Small intestine (tissue), 7 donors: ENCODE data around the gene SHROOM3. TPM values are rescaled to one million over a fixed set of nuclear protein-coding genes. Genes with fewer than 3 reads are reported as not detected.
A peak's percentile ranks its signal among the peaks of the same experiment; 100 is the strongest.

Experiments used
- DNase-seq, 2 donors: peaks; one replicate each; pipeline versions ENCODE4 v3.0.0 to v3.0.0-alpha.2; 2013
- FAIRE-seq: peaks from 2 replicates; lab custom pipeline; 2012; peaks lifted over from hg19 to GRCh38; lab: Jason Lieb, UNC
- H3K27ac ChIP-seq, 3 donors: one replicate each; pipeline ENCODE4 v1.5.1; 2013; ENCODE audit warnings: low read length in 2 of 3, mild to moderate bottlenecking in 2 of 3, control low read depth in 1 of 3, inconsistent platforms in 1 of 3, low read depth in 1 of 3, moderate library complexity in 1 of 3
- H3K27me3 ChIP-seq, 3 donors: one replicate each; pipeline ENCODE4 v1.6.1; 2013; ENCODE audit warnings: low read length in 3 of 3, inconsistent platforms in 1 of 3; ENCODE audit not compliant: control insufficient read depth in 3 of 3, insufficient read depth in 3 of 3
- H3K36me3 ChIP-seq, 3 donors: one replicate each; pipeline ENCODE4 v1.6.1; 2013; ENCODE audit warnings: low read length in 3 of 3, inconsistent platforms in 1 of 3, low read depth in 1 of 3, mild to moderate bottlenecking in 1 of 3, moderate library complexity in 1 of 3; ENCODE audit not compliant: control insufficient read depth in 3 of 3, insufficient read depth in 2 of 3
- H3K4me1 ChIP-seq, 3 donors: one replicate each; pipeline ENCODE4 v1.6.1; 2013; ENCODE audit warnings: low read length in 2 of 3, inconsistent platforms in 1 of 3, low read depth in 1 of 3, mild to moderate bottlenecking in 1 of 3, moderate library complexity in 1 of 3; ENCODE audit not compliant: control insufficient read depth in 3 of 3, insufficient read depth in 2 of 3
- H3K4me3 ChIP-seq, 3 donors: one replicate each; pipeline ENCODE4 v1.5.1; 2013; ENCODE audit warnings: low read length in 3 of 3, control low read depth in 1 of 3, inconsistent platforms in 1 of 3, low read depth in 1 of 3, mild to moderate bottlenecking in 1 of 3, moderate library complexity in 1 of 3
- H3K9me3 ChIP-seq, 2 donors: one replicate each; pipeline ENCODE4 v1.6.1; 2013; ENCODE audit warnings: low read depth in 1 of 2, low read length in 1 of 2; ENCODE audit not compliant: control insufficient read depth in 2 of 2, insufficient read depth in 1 of 2
- WGBS, 3 donors: extraction: QIAGEN DNeasy Blood & Tissue Kit; methylation state at CpG; one replicate each; pipeline ENCODE4 v1.1.7; 2013; 5-methylcytosine and 5-hydroxymethylcytosine counted together
- polyA plus RNA-seq, 4 donors: library from polyadenylated mRNA; stranded (reverse) in 3 of 4; unstranded in 1 of 4; fragments of 200-250 nt in 3 of 4; fragments of 120-200 nt in 1 of 4; gene quantifications; one replicate each; pipeline versions ENCODE4 v1.2.1 to v1.2.3, GENCODE V29; 2013
- donor health status: healthy with polysubstance abuse.
- donor health status: control.
- donor health status: control.
- donor health status: Bipolar disorder and iron deficiency.
- donor health status: healthy.

SHROOM3 gene
- polyA plus RNA-seq, 4 donors = 21.6 to 52.5 (median 27.8) TPM

- peak overlapping the region in 1 of 3 donors; percentile 18 for H3K27ac ChIP-seq
- DNase-seq (peak in 1 of 2 donors; percentile 56), FAIRE-seq (no peak)
- H3K9me3 ChIP-seq = no peaks in the 10 kb centered on the region
- H3K36me3 ChIP-seq = no peaks in the 10 kb centered on the region
- 79 to 88% (median 82%) methylated on average over 7 of the region's 7 CpGs for WGBS, 3 donors
- H3K27me3 ChIP-seq = no peaks in the 10 kb centered on the region
- peaks cover 0 to 12% (median 2%) of the 10 kb centered on the region in 3 donors for H3K4me1 ChIP-seq
- no peak overlapping the region for H3K4me3 ChIP-seq
These were observed 128.6 kb downstream of the SHROOM3 start for GRCh38 chr4:76563454-76564122.

- H3K9me3 ChIP-seq = no peaks in the 10 kb centered on the region
- no peak overlapping the region for H3K4me3 ChIP-seq
- H3K27ac ChIP-seq = no peak overlapping the region
- FAIRE-seq = no peak
- no peak for DNase-seq
- no peaks in the 10 kb centered on the region for H3K36me3 ChIP-seq
- no peaks in the 10 kb centered on the region for H3K27me3 ChIP-seq
- peaks cover 0 to 12% (median 2%) of the 10 kb centered on the region in 3 donors for H3K4me1 ChIP-seq
- 88 to 96% (median 95%) methylated on average over 4 of the region's 4 CpGs for whole genome bisulfite sequencing, 3 donors
These were observed 129.3 kb downstream of the SHROOM3 start for GRCh38 chr4:76564123-76564915.

GRCh38 chr4:76568262-76568661, 133.2 kb downstream of the SHROOM3 start:
- DNase-seq = no peak
- 59 to 76% (median 66%) methylated on average over 5 of the region's 5 CpGs for WGBS, 3 donors
- Histone ChIP-seq H3K4me1 (peaks cover 0 to 12% (median 0%) of the 10 kb centered on the region in 3 donors), H3K27ac (no peak overlapping the region), H3K36me3 (no peaks in the 10 kb centered on the region), H3K27me3 (no peaks in the 10 kb centered on the region), H3K9me3 (no peaks in the 10 kb centered on the region), H3K4me3 (no peak overlapping the region)
- FAIRE-seq = no peak

- FAIRE-seq (no peak), DNase-seq (peak in 1 of 2 donors; percentile 46)
- Histone ChIP-seq H3K36me3 (no peaks in the 10 kb centered on the region), H3K4me3 (no peak overlapping the region), H3K27me3 (no peaks in the 10 kb centered on the region), H3K27ac (no peak overlapping the region), H3K9me3 (no peaks in the 10 kb centered on the region), H3K4me1 (peaks cover 0 to 8% (median 0%) of the 10 kb centered on the region in 3 donors)
- 35 to 62% (median 48%) methylated on average over 3 of the region's 3 CpGs for WGBS, 3 donors
These were observed 134.2 kb downstream of the SHROOM3 start for GRCh38 chr4:76569225-76569624.

GRCh38 chr4:76569706-76570105, 134.7 kb downstream of the SHROOM3 start:
- Histone ChIP-seq H3K27ac (no peak overlapping the region), H3K4me1 (peaks cover 0 to 8% (median 0%) of the 10 kb centered on the region in 3 donors), H3K4me3 (no peak overlapping the region), H3K36me3 (no peaks in the 10 kb centered on the region), H3K27me3 (no peaks in the 10 kb centered on the region), H3K9me3 (no peaks in the 10 kb centered on the region)
- 76 to 82% (median 78%) methylated on average over 4 of the region's 4 CpGs for WGBS, 3 donors
- FAIRE-seq (no peak), DNase-seq (no peak)

GRCh38 chr4:76570141-76570973, 135.3 kb downstream of the SHROOM3 start:
- FAIRE-seq (no peak), DNase-seq (peak; percentile 71 to 79)
- Histone ChIP-seq H3K4me1 (peaks cover 0 to 8% (median 0%) of the 10 kb centered on the region in 3 donors), H3K9me3 (no peaks in the 10 kb centered on the region), H3K36me3 (no peaks in the 10 kb centered on the region), H3K4me3 (no peak overlapping the region), H3K27me3 (no peaks in the 10 kb centered on the region), H3K27ac (no peak overlapping the region)
- WGBS, 3 donors = 44 to 61% (median 52%) methylated on average over 10 of the region's 10 CpGs

GRCh38 chr4:76571274-76571673, 136.2 kb downstream of the SHROOM3 start:
- 56 to 66% (median 65%) methylated on average over 3 of the region's 3 CpGs for WGBS, 3 donors
- DNase-seq (no peak), FAIRE-seq (no peak)
- Histone ChIP-seq H3K4me1 (peaks cover 0 to 8% (median 0%) of the 10 kb centered on the region in 3 donors), H3K27me3 (no peaks in the 10 kb centered on the region), H3K27ac (no peak overlapping the region), H3K4me3 (no peak overlapping the region), H3K9me3 (no peaks in the 10 kb centered on the region), H3K36me3 (no peaks in the 10 kb centered on the region)

GRCh38 chr4:76572224-76572623, 137.2 kb downstream of the SHROOM3 start:
- Histone ChIP-seq H3K9me3 (no peaks in the 10 kb centered on the region), H3K27ac (no peak overlapping the region), H3K4me3 (no peak overlapping the region), H3K27me3 (no peaks in the 10 kb centered on the region), H3K4me1 (peaks cover 0 to 8% (median 0%) of the 10 kb centered on the region in 3 donors), H3K36me3 (no peaks in the 10 kb centered on the region)
- FAIRE-seq = no peak
- 69 to 76% (median 73%) methylated on average over 2 of the region's 2 CpGs for WGBS, 3 donors
- DNase-seq = no peak
